GM23248 (cell line): ENCODE results near the gene CTBP2. TPM values are rescaled to one million over a fixed set of nuclear protein-coding genes. Genes with fewer than 3 reads are reported as not detected.

Experiments used
- DNase-seq: peaks from one replicate; pipeline ENCODE4 v3.0.0-alpha.2; 2015
- H2AFZ ChIP-seq: fragments of 200-600 bp; sonication (generic); 2 replicates; pipeline ENCODE4 v1.6.1; 2016; ENCODE audit warnings: antibody characterized with exemption
- H3F3A ChIP-seq: fragments of 200-600 bp; sonication (generic); 2 replicates; pipeline ENCODE4 v1.6.1; 2016; ENCODE audit warnings: mild to moderate bottlenecking, antibody characterized with exemption, mixed run types; ENCODE audit not compliant: insufficient read depth
- H3K27ac ChIP-seq: fragments of 200-600 bp; sonication (generic); 2 replicates; pipeline ENCODE4 v1.5.1; 2016; ENCODE audit warnings: mild to moderate bottlenecking
- H3K27me3 ChIP-seq: fragments of 200-600 bp; sonication (generic); replicated peaks from 2 replicates; pipeline ENCODE4 v1.6.1; 2016; ENCODE audit warnings: mild to moderate bottlenecking; ENCODE audit not compliant: insufficient read depth
- H3K36me3 ChIP-seq: fragments of 200-600 bp; sonication (generic); 2 replicates; pipeline ENCODE4 v1.6.1; 2016; ENCODE audit warnings: low read depth, mild to moderate bottlenecking
- H3K4me1 ChIP-seq: fragments of 200-600 bp; sonication (generic); 2 replicates; pipeline ENCODE4 v1.6.1; 2016; ENCODE audit warnings: mild to moderate bottlenecking; ENCODE audit not compliant: insufficient read depth
- H3K4me2 ChIP-seq: fragments of 200-600 bp; sonication (generic); one replicate; pipeline ENCODE4 v1.6.1; 2016; ENCODE audit warnings: mild to moderate bottlenecking; ENCODE audit not compliant: unreplicated experiment
- H3K4me3 ChIP-seq: fragments of 200-600 bp; sonication (generic); 2 replicates; pipeline ENCODE4 v1.5.1; 2016; ENCODE audit warnings: mild to moderate bottlenecking
- H3K79me2 ChIP-seq: fragments of 200-600 bp; sonication (generic); 2 replicates; pipeline ENCODE4 v1.6.1; 2016; ENCODE audit warnings: mild to moderate bottlenecking; ENCODE audit not compliant: insufficient read depth
- H3K9ac ChIP-seq: fragments of 200-600 bp; sonication (generic); 2 replicates; pipeline ENCODE4 v1.6.1; 2016; ENCODE audit warnings: mild to moderate bottlenecking
- H3K9me2 ChIP-seq: fragments of 200-600 bp; sonication (generic); 2 replicates; pipeline ENCODE4 v1.6.1; 2016; ENCODE audit warnings: mixed run types, mild to moderate bottlenecking, moderate library complexity; ENCODE audit not compliant: insufficient read depth
- H3K9me3 ChIP-seq: fragments of 200-600 bp; sonication (generic); one replicate; pipeline ENCODE4 v1.6.1; 2017; ENCODE audit warnings: low read depth
- H4K20me1 ChIP-seq: fragments of 200-600 bp; sonication (generic); 2 replicates; pipeline ENCODE4 v1.6.0; 2016; ENCODE audit not compliant: insufficient read depth
- EZH2 ChIP-seq: fragments of 200-600 bp; sonication (generic); IDR thresholded peaks from 2 replicates; pipeline ENCODE4 v1.6.1; 2018; ENCODE audit warnings: antibody characterized with exemption, mild to moderate bottlenecking; ENCODE audit not compliant: insufficient read depth, poor library complexity, severe bottlenecking
- EZH2phosphoT487 ChIP-seq: fragments of 200-600 bp; sonication (generic); IDR thresholded peaks from 2 replicates; pipeline ENCODE4 v1.6.1; 2018; ENCODE audit warnings: antibody characterized with exemption, moderate library complexity, mild to moderate bottlenecking, low read depth; ENCODE audit not compliant: insufficient read depth
- WGBS, 2 experiments: methylation state at CpG; one replicate each; pipeline ENCODE4 v1.1.6; 2015 to 2017; ENCODE audit warnings: low lambda C conversion rate in 2 of 2, low coverage in 1 of 2; ENCODE audit errors: missing lambda C conversion rate in 2 of 2; 5-methylcytosine and 5-hydroxymethylcytosine counted together
- in situ Hi-C: fragments of 300-500 bp; cut with MboI; formaldehyde crosslinking; loops from 2 replicates; pipeline ENCODE4 v1.15.0; 2020
- polyA plus RNA-seq: library from polyadenylated mRNA; unstranded; fragments of >200 nt; fragmentation: Nextera tagmentation; extraction: Ambion mirVana; gene quantifications from 2 replicates; pipeline ENCODE4 v1.2.1, GENCODE V29; 2016
- total RNA-seq: library from RNA; depleted of rRNA; stranded (reverse); fragments of >200 nt; shearing (Covaris generic); gene quantifications from 2 replicates; pipeline ENCODE4 v1.2.3, GENCODE V29; 2014

Gene CTBP2
- total and polyA plus RNA-seq, 2 experiments from 2014 or later: 52.0 to 65.5 TPM

DNA sequence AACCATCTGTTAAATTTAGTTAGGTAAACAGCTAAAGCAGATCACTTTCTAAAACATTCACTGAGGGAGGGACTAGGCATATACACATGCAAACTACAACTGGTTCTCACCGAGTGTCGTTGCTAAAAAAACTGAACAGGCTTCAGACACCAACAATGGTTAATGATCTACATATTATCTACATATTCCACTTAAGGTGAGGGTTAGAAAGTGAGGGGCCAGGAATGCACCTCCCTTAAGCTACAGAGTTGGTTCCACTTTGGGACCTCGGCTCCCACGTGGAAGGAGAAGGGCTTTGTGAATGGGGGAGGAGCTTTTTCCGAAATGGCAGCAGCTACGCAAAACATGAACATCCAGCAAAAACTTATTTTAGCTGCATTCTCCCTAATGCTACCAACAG, 5.8 kb downstream of the CTBP2 start:
- Histone ChIP-seq H4K20me1 (0 out of 2 replicates have a peak, but pooled peaks cover 8% of the 10 kb centered on the region), H2AFZ (no peak overlapping the region)

DNA sequence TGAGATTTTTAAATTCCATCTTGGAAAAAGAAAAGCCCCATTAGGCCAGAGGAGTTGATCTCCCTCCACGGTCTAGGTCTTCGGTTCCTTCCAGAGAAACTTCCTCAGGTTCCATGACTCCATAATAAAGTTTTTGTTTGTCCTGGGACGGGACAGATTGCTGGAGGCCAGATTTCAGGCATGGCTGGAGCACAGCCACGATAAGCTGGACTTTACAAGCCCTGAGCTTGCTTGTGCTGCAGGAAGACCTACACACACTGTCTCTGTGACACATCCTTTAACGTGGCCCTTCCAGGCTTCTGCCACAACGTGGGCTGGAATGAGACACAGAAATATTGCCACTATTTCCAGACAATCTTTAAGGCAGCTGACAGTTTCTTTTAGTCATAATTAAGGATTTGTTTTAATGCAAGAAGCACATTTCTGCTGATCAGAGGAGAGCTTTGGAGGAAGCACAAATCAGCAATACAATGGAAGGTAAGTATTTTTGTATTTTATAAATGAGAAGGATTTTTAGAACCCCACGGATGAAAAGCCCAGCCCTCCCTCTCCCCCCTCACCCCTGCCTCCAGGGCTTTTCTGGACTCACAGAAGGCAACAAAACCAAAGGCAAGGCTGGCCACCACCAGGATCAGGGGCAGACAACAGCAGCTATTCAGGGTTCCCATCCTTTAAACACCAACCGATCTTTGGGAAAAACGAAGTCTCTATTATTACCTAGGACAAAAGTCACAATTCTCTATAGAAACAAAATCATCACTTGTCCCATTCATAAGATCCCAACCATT, 6.5 kb downstream of the CTBP2 start:
- Histone ChIP-seq H3K79me2 (peaks cover 98% of the 10 kb centered on the region), H3K27me3 (no peaks in the 10 kb centered on the region), H3K36me3 (no peaks in the 10 kb centered on the region; the same call in 1 of the 2 replicates), H3K9ac (peak overlapping the region; percentile 35), H3K4me2 (peak overlapping the region; percentile 9), H3F3A (peaks cover 22% of the 10 kb centered on the region), H3K9me3 (no peaks in the 10 kb centered on the region), H3K4me3 (no peak overlapping the region), H2AFZ (no peak overlapping the region), H3K9me2 (no peaks in the 10 kb centered on the region), H3K4me1 (peaks cover 59% of the 10 kb centered on the region), H3K27ac (peak overlapping the region; percentile 56), H4K20me1 (0 out of 2 replicates have a peak, but pooled peaks cover 8% of the 10 kb centered on the region)
- 38 to 45% methylated on average over 9 of the region's 9 CpGs for WGBS, 2 experiments
- in situ Hi-C loops: no loop called here
- peak; percentile 83 for DNase-seq
- no peak for TF ChIP-seq EZH2phosphoT487
- no peak for TF ChIP-seq EZH2

More for the DNA sequence above, 5.8 kb downstream of the CTBP2 start:
- H3K4me1 ChIP-seq: peaks cover 53% of the 10 kb centered on the region
- no peaks in the 10 kb centered on the region for H3K9me2 ChIP-seq
- H3K79me2 ChIP-seq: peaks cover 92% of the 10 kb centered on the region
- WGBS, 2 experiments: 82 to 85% methylated on average over 6 of the region's 6 CpGs
- in situ Hi-C loops: no loop called here
- H3K9me3 ChIP-seq: no peaks in the 10 kb centered on the region
- no peak for TF ChIP-seq EZH2phosphoT487
- H3K4me3 ChIP-seq: no peak overlapping the region
- H3K4me2 ChIP-seq: peak overlapping the region; percentile 9
- no peaks in the 10 kb centered on the region for H3K27me3 ChIP-seq
- H3K36me3 ChIP-seq: no peaks in the 10 kb centered on the region; the same call in 1 of the 2 replicates
- peaks cover 21% of the 10 kb centered on the region for H3F3A ChIP-seq
- peak overlapping the region; percentile 56; the same call in 1 of the 2 replicates for H3K27ac ChIP-seq
- H3K9ac ChIP-seq: peak overlapping the region; percentile 35; the same call in 1 of the 2 replicates
- DNase-seq: no peak

DNA sequence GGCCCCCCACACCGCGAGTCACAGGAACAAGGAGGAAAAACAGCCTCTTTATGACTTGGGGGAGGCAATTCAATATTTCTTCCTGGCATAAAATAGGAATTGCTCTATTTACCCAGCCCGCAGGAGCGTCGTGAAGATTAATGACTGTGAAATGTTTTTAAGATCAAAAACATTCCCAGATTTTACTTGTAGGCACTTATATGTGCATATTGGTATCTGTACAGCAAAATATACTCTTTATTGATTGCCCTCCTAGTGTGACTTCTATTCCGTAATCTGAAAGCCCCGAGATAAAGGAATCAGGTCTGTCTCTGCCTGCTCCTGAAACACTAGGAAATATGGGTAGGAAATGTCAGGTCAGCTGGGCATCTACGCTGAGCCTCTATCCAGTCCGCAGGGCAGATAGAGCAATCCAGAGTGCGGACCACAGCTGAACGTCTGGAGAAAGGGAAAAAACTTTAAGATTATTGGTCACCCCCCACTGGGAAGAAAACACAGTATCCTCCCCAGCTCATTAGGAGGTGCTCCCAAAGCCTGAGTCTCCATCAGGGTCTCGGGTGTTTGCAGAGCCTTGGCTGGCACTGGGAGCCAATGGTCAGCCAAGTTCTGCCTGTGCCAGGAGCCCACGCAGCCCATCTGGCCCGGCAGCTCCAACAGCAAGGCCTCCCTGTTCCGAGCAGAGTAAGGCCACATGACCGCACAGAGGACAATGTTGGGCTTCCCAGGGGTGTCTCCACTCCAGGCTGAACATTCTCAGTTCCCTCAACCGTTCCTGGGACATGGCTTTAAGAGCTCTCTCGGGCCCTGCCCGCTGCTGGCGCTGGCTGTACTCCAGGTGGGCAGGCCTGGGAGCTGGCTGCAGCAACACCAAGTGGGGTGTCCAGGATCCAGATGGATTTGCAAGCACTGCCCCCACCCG, 7.7 kb downstream of the CTBP2 start:
- 51 to 56% methylated on average over 19 to 21 of the region's 21 CpGs for WGBS, 2 experiments
- H4K20me1 ChIP-seq: 0 out of 2 replicates have a peak, but pooled peaks cover 8% of the 10 kb centered on the region
- in situ Hi-C loops: no loop called here
- no peaks in the 10 kb centered on the region for H3K9me3 ChIP-seq
- H2AFZ ChIP-seq: no peak overlapping the region
- TF ChIP-seq EZH2phosphoT487 (no peak), EZH2 (no peak)
- no peaks in the 10 kb centered on the region; the same call in 1 of the 2 replicates for H3K36me3 ChIP-seq
- no peak overlapping the region for H3K4me2 ChIP-seq
- peak; percentile 41 for DNase-seq
- no peak overlapping the region for H3K4me3 ChIP-seq
- H3K27ac ChIP-seq: peak overlapping the region; percentile 56
- H3K4me1 ChIP-seq: peaks cover 63% of the 10 kb centered on the region
- peak overlapping the region; percentile 35; the same call in 1 of the 2 replicates for H3K9ac ChIP-seq
- H3K9me2 ChIP-seq: no peaks in the 10 kb centered on the region
- no peaks in the 10 kb centered on the region for H3K27me3 ChIP-seq
- H3F3A ChIP-seq: peaks cover 23% of the 10 kb centered on the region
- peaks cover 100% of the 10 kb centered on the region for H3K79me2 ChIP-seq
